Skin of body (tissue), 2 donors: ENCODE measurements around the gene PIK3CB. TPM values are rescaled to one million over a fixed set of nuclear protein-coding genes. Genes with fewer than 3 reads are reported as not detected.
"Not testable (repeated sequence)": the region's sequence is repeated elsewhere in the genome, so short reads cannot be mapped to it uniquely, and the experiment has no call there.

ENCODE experiments used
- DNase-seq: peaks from one replicate; lab custom pipeline; 2025; lab: John Stamatoyannopoulos, UW
- total RNA-seq: library from RNA; depleted of rRNA; stranded (reverse); fragments of >200 nt; gene quantifications from one replicate; pipeline ENCODE4 v1.2.3, GENCODE V29; 2014

PIK3CB gene
- total RNA-seq, 1 donor from 2014 or later, result 35.4 TPM

GRCh38 chr3:138684396-138684795 is 150.3 kb downstream of the PIK3CB start:
- no peak for DNase-seq

GRCh38 chr3:138682648-138683047 is 152.1 kb downstream of the PIK3CB start:
- DNase-seq, result no peak

GRCh38 chr3:138681463-138682220 is 153.1 kb downstream of the PIK3CB start:
- peak; percentile 20 for DNase-seq

GRCh38 chr3:138680974-138681373 is 153.8 kb downstream of the PIK3CB start:
- not testable (repeated sequence) for DNase-seq

- no peak for DNase-seq
Measured at GRCh38 chr3:138678874-138679392, 155.8 kb downstream of the PIK3CB start.

- DNase-seq, result no peak
Measured at GRCh38 chr3:138678086-138678485, 156.6 kb downstream of the PIK3CB start.

- no peak for DNase-seq
Measured at GRCh38 chr3:138675393-138675792, 159.3 kb downstream of the PIK3CB start.

GRCh38 chr3:138673641-138674530 is 160.8 kb downstream of the PIK3CB start:
- no peak for DNase-seq

GRCh38 chr3:138670407-138670806 is 164.3 kb downstream of the PIK3CB start:
- no peak for DNase-seq

- no peak for DNase-seq
Measured at GRCh38 chr3:138668107-138668506, 166.6 kb downstream of the PIK3CB start.

GRCh38 chr3:138657508-138657907 is 177.2 kb downstream of the PIK3CB start:
- DNase-seq, result no peak

GRCh38 chr3:138653567-138653966 is 181.2 kb downstream of the PIK3CB start:
- DNase-seq, result no peak

- no peak for DNase-seq
Measured at GRCh38 chr3:138649134-138649533, 185.6 kb downstream of the PIK3CB start.

- no peak for DNase-seq
Measured at GRCh38 chr3:138646513-138646912, 188.2 kb downstream of the PIK3CB start.

- DNase-seq, result no peak
Measured at GRCh38 chr3:138646008-138646407, 188.7 kb downstream of the PIK3CB start.

GRCh38 chr3:138642927-138643253 is 191.8 kb downstream of the PIK3CB start:
- DNase-seq, result no peak

GRCh38 chr3:138642226-138642926 is 192.4 kb downstream of the PIK3CB start:
- no peak for DNase-seq

- DNase-seq, result no peak
Measured at GRCh38 chr3:138640537-138640936, 194.2 kb downstream of the PIK3CB start.

- peak; percentile 43 for DNase-seq
Measured at GRCh38 chr3:138638641-138639040, 196.1 kb downstream of the PIK3CB start.

- DNase-seq, result no peak
Measured at GRCh38 chr3:138629526-138629925, 205.2 kb downstream of the PIK3CB start.

- no peak for DNase-seq
Measured at GRCh38 chr3:138625707-138626365, 208.9 kb downstream of the PIK3CB start.
